ENCODE data around the gene TBKBP1. TPM values are rescaled to one million over a fixed set of nuclear protein-coding genes. Genes with fewer than 3 reads are reported as not detected.
"Not testable (repeated sequence)": the region's sequence is repeated elsewhere in the genome, so short reads cannot be mapped to it uniquely, and the experiment has no call there.

The TBKBP1 gene
- total RNA-seq, 1 donor from 2014 or later, result 10.7 TPM

DNA sequence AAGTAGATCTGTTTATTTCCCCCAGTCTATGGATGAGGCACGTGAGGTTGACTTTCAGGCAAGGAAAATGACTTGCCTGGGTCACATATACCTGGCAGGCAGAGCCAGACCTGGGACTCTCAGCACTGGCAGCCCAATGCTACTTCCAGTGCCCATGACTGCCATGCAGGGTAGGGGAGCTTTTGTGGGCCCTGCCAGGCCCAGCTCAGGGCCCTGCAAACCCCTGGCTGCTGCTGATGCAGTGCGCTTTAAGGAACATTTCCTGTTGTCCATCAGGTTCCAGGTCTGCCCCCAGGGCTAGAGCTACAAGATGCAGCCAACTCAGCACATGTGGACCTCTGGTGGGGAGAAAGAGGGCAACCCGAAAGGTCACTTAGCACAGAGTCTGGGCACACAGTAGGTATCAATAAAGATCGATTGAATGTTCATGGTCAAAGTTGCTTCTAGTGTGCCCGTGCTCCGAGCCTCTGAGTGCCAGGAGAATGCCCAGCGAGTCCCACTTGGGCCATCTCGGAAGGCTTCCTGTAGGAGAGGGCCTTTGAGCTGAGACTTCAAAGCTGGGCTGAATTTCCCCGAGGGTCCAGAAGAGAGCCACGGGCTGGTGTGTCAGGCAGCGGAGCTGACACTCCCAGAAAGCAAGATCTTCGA lies 38.6 kb downstream of the TBKBP1 start:
- no peak for DNase-seq (ENCODE audit: low read depth)

DNA sequence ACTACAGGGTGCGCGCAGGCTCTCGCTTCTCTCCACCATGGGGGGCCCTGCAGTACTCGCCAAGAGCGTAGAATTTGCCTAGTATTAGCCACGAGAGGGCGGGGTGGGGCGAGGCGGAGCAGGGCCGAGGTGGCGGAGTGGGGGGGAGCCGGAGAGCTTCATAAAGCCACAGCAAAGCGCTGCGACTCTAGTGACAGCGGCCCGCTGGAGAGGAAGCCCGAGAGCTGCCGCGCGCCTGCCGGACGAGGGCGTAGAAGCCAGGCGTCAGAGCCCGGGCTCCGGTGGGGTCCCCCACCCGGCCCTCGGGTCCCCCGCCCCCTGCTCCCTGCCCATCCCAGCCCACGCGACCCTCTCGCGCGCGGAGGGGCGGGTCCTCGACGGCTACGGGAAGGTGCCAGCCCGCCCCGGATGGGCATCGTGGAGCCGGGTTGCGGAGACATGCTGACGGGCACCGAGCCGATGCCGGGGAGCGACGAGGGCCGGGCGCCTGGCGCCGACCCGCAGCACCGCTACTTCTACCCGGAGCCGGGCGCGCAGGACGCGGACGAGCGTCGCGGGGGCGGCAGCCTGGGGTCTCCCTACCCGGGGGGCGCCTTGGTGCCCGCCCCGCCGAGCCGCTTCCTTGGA lies 39.2 kb downstream of the TBKBP1 start, which contains the start of gene TBX21:
TBX21 (plus strand) TSS at position 190 of the 627 bp plus-strand sequence; CDS start at position 409, 219 bp downstream.
- DNase-seq (ENCODE audit: low read depth), result no peak

- DNase-seq (ENCODE audit: low read depth), result no peak
These were observed 39.9 kb downstream of the TBKBP1 start for GRCh38 chr17:47733674-47734410.

GRCh38 chr17:47735139-47735464 lies 41.1 kb downstream of the TBKBP1 start:
- no peak for DNase-seq (ENCODE audit: low read depth)

GRCh38 chr17:47735536-47736011 lies 41.6 kb downstream of the TBKBP1 start:
- no peak for DNase-seq (ENCODE audit: low read depth)

GRCh38 chr17:47736501-47737495 lies 42.8 kb downstream of the TBKBP1 start:
- no peak for DNase-seq (ENCODE audit: low read depth)

DNA sequence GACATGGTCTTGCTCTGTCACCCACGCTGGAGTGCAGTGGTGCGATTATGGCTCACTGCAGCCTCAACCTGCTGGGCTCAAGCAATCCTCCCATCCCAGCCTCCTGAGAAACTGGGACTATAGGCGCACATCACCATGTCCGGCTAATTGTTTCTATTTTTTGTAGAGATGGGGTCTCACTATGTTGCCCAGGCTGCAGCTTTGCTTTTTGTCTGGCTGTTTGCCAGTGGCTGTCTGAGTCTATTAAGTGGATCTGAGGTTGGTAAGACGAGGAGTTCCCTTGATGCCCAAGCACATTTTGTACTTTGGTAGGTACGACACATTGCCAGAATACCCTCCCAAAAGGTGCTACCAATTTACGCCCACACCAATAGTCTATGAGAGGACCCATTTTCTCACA lies 44.2 kb downstream of the TBKBP1 start:
- DNase-seq (ENCODE audit: low read depth), result no peak

DNA sequence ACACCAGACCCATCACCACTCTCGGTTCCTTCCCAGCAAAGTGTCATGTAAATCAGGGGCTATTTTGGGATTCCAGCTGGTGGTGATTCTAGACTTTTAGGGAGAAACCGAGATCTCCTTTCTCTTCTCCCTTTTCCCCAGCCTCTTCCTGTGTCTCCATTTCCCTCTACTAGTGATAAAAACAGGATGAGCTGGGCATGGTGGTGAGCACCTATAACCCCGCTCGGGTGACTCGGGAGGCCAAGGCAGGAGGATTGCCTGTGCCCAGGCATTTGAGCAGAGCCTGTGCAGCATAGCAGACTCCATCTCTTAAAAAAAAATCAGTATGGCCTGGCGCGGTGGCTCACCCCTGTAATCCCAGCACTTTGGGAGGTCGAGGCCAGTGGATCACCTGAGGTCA lies 45.2 kb downstream of the TBKBP1 start:
- no peak for DNase-seq (ENCODE audit: low read depth)

DNA sequence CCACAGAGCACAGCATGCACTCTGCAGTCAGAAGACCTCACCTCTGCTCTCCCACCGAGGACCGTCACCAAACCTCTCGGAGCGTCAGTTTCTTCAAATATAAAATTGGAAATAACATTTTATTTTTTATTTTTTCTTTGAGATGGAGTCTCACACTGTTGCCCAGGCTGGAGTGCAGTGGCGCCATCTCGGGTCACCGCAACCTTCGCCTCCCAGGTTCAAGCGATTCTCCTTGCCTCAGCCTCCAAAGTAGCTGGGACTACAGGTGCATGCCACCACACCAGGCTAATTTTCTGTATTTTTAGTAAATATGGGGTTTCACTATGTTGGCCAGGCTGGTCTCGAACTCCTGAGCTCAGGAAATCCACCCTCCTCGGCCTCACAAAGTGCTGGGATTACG lies 46.0 kb downstream of the TBKBP1 start:
- DNase-seq (ENCODE audit: low read depth), result not testable (repeated sequence)

DNA sequence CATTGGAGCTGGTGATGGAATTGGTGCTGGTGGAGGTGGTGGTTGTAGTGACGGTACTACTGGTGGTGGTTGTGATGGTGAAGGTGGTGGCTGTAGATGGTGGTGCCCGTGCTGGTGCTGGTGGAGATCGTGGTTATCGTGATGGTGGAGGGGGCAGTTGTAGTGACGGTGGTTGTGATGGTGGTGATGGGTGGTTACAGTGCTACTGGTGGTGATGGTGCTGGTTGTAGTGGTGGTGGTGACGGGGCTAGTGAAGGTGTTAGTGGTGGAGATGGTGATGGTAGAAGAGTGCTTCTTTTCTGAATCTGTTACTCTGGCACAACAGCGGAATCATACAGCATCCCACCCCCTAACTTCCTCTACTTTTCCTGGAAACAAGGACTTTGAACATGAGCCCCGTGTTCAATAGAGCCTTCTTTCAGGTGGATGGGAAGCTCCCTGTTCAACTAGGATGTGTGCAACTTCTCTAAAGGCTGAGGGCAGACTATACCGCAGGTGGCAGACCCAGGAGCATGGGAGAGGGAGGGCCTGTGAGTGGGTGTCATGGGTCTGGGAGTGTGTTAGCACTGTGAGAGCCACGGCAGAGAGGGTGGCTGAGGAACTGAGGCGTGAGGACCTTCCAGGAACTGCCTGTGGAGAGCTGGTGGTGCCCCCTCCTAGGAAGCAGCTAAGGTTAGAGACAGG lies 47.3 kb downstream of the TBKBP1 start:
- DNase-seq (ENCODE audit: low read depth), result no peak

DNA sequence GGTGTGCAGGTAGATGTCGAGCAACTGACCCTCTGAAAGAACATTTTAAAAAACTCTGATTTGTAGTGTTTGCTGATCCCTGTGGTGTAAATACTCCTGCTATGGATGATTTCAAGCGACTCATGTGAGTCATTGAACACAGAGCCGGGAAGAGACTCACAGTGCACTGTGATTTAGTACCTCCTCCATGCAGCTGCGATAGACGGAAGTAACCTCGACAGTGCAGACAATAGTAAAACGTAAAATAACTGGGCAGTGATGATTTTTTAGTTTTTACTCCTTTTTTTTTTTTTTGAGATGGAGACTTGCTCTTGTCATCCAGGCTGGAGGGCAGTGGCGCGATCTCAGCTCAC lies 47.8 kb downstream of the TBKBP1 start:
- no peak for DNase-seq (ENCODE audit: low read depth)

DNA sequence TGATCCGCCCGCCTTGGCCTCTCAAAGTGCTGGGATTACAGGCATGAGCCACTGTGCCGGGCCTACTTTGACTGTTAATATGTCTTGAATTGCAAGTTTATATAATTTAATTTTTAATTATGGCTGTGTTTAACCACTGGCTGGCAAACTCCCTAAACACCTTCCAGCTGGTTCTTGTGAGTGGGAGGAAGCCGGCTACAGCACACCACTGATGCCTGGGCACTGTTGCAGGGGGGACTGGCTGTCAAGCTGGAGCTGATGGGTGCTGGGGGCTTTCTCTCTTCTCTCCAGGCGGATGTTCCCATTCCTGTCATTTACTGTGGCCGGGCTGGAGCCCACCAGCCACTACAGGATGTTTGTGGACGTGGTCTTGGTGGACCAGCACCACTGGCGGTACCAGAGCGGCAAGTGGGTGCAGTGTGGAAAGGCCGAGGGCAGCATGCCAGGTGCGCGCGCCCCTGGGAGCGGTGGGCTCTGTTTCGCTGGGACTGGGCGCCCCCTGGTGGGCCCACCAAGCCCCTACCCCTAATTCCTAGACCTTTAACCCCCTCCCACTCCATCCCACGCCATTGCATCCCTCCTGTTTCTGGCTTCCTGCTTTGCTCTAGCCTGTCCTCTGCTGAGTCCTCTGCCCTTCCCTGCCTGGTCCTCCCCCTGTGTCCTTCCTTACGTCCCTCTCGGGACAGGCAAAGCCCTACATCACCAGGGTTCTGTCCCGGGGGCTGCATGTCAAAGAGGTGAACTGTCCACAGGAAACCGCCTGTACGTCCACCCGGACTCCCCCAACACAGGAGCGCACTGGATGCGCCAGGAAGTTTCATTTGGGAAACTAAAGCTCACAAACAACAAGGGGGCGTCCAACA lies 48.6 kb downstream of the TBKBP1 start:
- DNase-seq (ENCODE audit: low read depth), result no peak

- no peak for DNase-seq (ENCODE audit: low read depth)
These were observed 50.4 kb downstream of the TBKBP1 start for GRCh38 chr17:47744168-47745036.

GRCh38 chr17:47745037-47745380 lies 51.0 kb downstream of the TBKBP1 start:
- DNase-seq (ENCODE audit: low read depth), result no peak

- DNase-seq (ENCODE audit: low read depth), result no peak
These were observed 57.5 kb downstream of the TBKBP1 start for GRCh38 chr17:47751471-47751870.

DNA sequence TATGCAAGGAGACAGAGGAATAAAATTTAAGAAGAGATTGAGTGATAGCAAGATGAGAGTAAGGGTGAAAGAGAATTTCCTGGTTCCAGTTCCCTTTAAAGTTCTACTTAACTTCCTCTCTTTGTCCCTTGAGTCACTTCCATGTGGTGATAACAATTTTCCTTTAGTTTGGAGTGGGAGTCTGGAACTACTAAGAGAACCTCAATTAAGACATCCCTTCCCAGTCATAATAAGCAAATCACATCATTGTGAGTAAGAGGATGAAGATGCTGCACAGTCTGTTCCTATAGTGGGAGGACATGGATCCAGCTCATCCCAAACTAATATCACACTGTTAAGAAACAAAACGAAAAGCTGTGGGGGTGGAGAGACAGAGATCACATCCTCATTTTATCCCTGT lies 63.4 kb downstream of the TBKBP1 start:
- DNase-seq (ENCODE audit: low read depth), result no peak

- no peak for DNase-seq (ENCODE audit: low read depth)
These were observed 66.6 kb downstream of the TBKBP1 start for GRCh38 chr17:47760409-47761140.

All from renal cortical epithelial cell (primary cell).